Dendritic cell treated with granulocyte-macrophage colony-stimulating factor and Interleukin-4, amounts not matched to agents 40 ng/mL and 50 ng/mL, for 4 days (primary cell): Measurements from ENCODE around the gene SH2D6.
A peak's percentile ranks its signal among the peaks of the same experiment; 100 is the strongest.

ENCODE experiments used
- H3K27ac Mint-ChIP-seq: one replicate; pipeline ENCODE4 v1.8.0; 2022; ENCODE audit warnings: mild to moderate bottlenecking, mixed read lengths
- H3K27me3 Mint-ChIP-seq: one replicate; pipeline ENCODE4 v1.8.0; 2022; ENCODE audit warnings: mild to moderate bottlenecking, mixed read lengths
- H3K36me3 Mint-ChIP-seq: one replicate; pipeline ENCODE4 v1.8.0; 2022; ENCODE audit warnings: low read depth, mixed read lengths
- H3K4me1 Mint-ChIP-seq: one replicate; pipeline ENCODE4 v1.8.0; 2022; ENCODE audit warnings: low read depth, mixed read lengths
- H3K4me3 Mint-ChIP-seq: one replicate; pipeline ENCODE4 v1.8.0; 2022; ENCODE audit warnings: mild to moderate bottlenecking, moderate library complexity, mixed read lengths
- H3K9me3 Mint-ChIP-seq: one replicate; pipeline ENCODE4 v1.8.0; 2022; ENCODE audit warnings: mixed read lengths
- intact Hi-C: fragments of 100-400 bp; cut with micrococcal nuclease; formaldehyde crosslinking; loops from one replicate; pipeline ENCODE4 v1.15.0; 2022

The SH2D6 gene

GRCh38 chr2:85421260-85422071 is 3.0 kb downstream of the SH2D6 start:
- Mint-ChIP-seq H3K9me3 (no peaks in the 10 kb centered on the region), H3K36me3 (peaks cover 7% of the 10 kb centered on the region), H3K4me1 (peaks cover 69% of the 10 kb centered on the region), H3K4me3 (peak overlapping the region; percentile 32), H3K27me3 (no peaks in the 10 kb centered on the region), H3K27ac (peak overlapping the region; percentile 85)
- intact Hi-C loops, result no loop called here

- Mint-ChIP-seq H3K4me1 (peaks cover 69% of the 10 kb centered on the region), H3K27me3 (no peaks in the 10 kb centered on the region), H3K36me3 (peaks cover 7% of the 10 kb centered on the region), H3K4me3 (no peak overlapping the region), H3K9me3 (no peaks in the 10 kb centered on the region), H3K27ac (peak overlapping the region; percentile 85)
- intact Hi-C loops, result no loop called here
Measured at GRCh38 chr2:85422072-85422457, 3.6 kb downstream of the SH2D6 start.

- no peaks in the 10 kb centered on the region for H3K9me3 Mint-ChIP-seq
- no peaks in the 10 kb centered on the region for H3K27me3 Mint-ChIP-seq
- H3K4me1 Mint-ChIP-seq, result peaks cover 74% of the 10 kb centered on the region
- H3K27ac Mint-ChIP-seq, result peak overlapping the region; percentile 50
- intact Hi-C loops, result no loop called here
- H3K4me3 Mint-ChIP-seq, result no peak overlapping the region
- peaks cover 2% of the 10 kb centered on the region for H3K36me3 Mint-ChIP-seq
Measured at GRCh38 chr2:85423525-85423924, 5.0 kb downstream of the SH2D6 start.

- intact Hi-C loops, result no loop called here
- H3K4me3 Mint-ChIP-seq, result no peak overlapping the region
- no peaks in the 10 kb centered on the region for H3K27me3 Mint-ChIP-seq
- H3K36me3 Mint-ChIP-seq, result no peaks in the 10 kb centered on the region
- H3K9me3 Mint-ChIP-seq, result no peaks in the 10 kb centered on the region
- peaks cover 78% of the 10 kb centered on the region for H3K4me1 Mint-ChIP-seq
- H3K27ac Mint-ChIP-seq, result peak overlapping the region; percentile 35
Measured at GRCh38 chr2:85425588-85425987, 7.1 kb downstream of the SH2D6 start.

- intact Hi-C loops, result no loop called here
- Mint-ChIP-seq H3K27me3 (no peaks in the 10 kb centered on the region), H3K36me3 (no peaks in the 10 kb centered on the region), H3K27ac (peak overlapping the region; percentile 35), H3K4me3 (no peak overlapping the region), H3K9me3 (no peaks in the 10 kb centered on the region), H3K4me1 (peaks cover 61% of the 10 kb centered on the region)
Measured at GRCh38 chr2:85427300-85427835, 8.9 kb downstream of the SH2D6 start.

- peak overlapping the region; percentile 35 for H3K27ac Mint-ChIP-seq
- H3K27me3 Mint-ChIP-seq, result no peaks in the 10 kb centered on the region
- H3K4me1 Mint-ChIP-seq, result peaks cover 59% of the 10 kb centered on the region
- no peaks in the 10 kb centered on the region for H3K36me3 Mint-ChIP-seq
- H3K9me3 Mint-ChIP-seq, result no peaks in the 10 kb centered on the region
- intact Hi-C loops, result loop anchor here (1.0 kb wide), 1 partner anchor 10 kb away; no protein-coding TSS in a partner anchor
- no peak overlapping the region for H3K4me3 Mint-ChIP-seq
Measured at GRCh38 chr2:85428343-85428881, 9.9 kb downstream of the SH2D6 start.

GRCh38 chr2:85429213-85429923 is 10.9 kb downstream of the SH2D6 start:
- H3K36me3 Mint-ChIP-seq, result no peaks in the 10 kb centered on the region
- peak overlapping the region; percentile 35 for H3K27ac Mint-ChIP-seq
- intact Hi-C loops, result no loop called here
- H3K9me3 Mint-ChIP-seq, result no peaks in the 10 kb centered on the region
- H3K27me3 Mint-ChIP-seq, result no peaks in the 10 kb centered on the region
- H3K4me1 Mint-ChIP-seq, result peaks cover 60% of the 10 kb centered on the region
- no peak overlapping the region for H3K4me3 Mint-ChIP-seq

- intact Hi-C loops, result no loop called here
- Mint-ChIP-seq H3K36me3 (no peaks in the 10 kb centered on the region), H3K4me3 (no peak overlapping the region), H3K27me3 (no peaks in the 10 kb centered on the region), H3K27ac (peak overlapping the region; percentile 35), H3K4me1 (peaks cover 66% of the 10 kb centered on the region), H3K9me3 (no peaks in the 10 kb centered on the region)
Measured at GRCh38 chr2:85429924-85430289, 11.4 kb downstream of the SH2D6 start.

- H3K4me3 Mint-ChIP-seq, result no peak overlapping the region
- intact Hi-C loops, result no loop called here
- no peaks in the 10 kb centered on the region for H3K36me3 Mint-ChIP-seq
- no peaks in the 10 kb centered on the region for H3K27me3 Mint-ChIP-seq
- H3K27ac Mint-ChIP-seq, result peak overlapping the region; percentile 35
- peaks cover 74% of the 10 kb centered on the region for H3K4me1 Mint-ChIP-seq
- H3K9me3 Mint-ChIP-seq, result no peaks in the 10 kb centered on the region
Measured at GRCh38 chr2:85430752-85431569, 12.4 kb downstream of the SH2D6 start.

GRCh38 chr2:85431570-85432205 is 13.2 kb downstream of the SH2D6 start:
- Mint-ChIP-seq H3K27me3 (no peaks in the 10 kb centered on the region), H3K4me3 (no peak overlapping the region), H3K4me1 (peaks cover 74% of the 10 kb centered on the region), H3K9me3 (no peaks in the 10 kb centered on the region), H3K36me3 (no peaks in the 10 kb centered on the region), H3K27ac (no peak overlapping the region)
- intact Hi-C loops, result no loop called here

GRCh38 chr2:85433511-85434089 is 15.1 kb downstream of the SH2D6 start:
- intact Hi-C loops, result no loop called here
- H3K27me3 Mint-ChIP-seq, result no peaks in the 10 kb centered on the region
- H3K36me3 Mint-ChIP-seq, result no peaks in the 10 kb centered on the region
- no peaks in the 10 kb centered on the region for H3K9me3 Mint-ChIP-seq
- no peak overlapping the region for H3K4me3 Mint-ChIP-seq
- peaks cover 71% of the 10 kb centered on the region for H3K4me1 Mint-ChIP-seq
- H3K27ac Mint-ChIP-seq, result peak overlapping the region; percentile 98

- Mint-ChIP-seq H3K9me3 (no peaks in the 10 kb centered on the region), H3K27ac (peak overlapping the region; percentile 98), H3K4me3 (no peak overlapping the region), H3K36me3 (no peaks in the 10 kb centered on the region), H3K4me1 (peaks cover 69% of the 10 kb centered on the region), H3K27me3 (no peaks in the 10 kb centered on the region)
- intact Hi-C loops, result no loop called here
Measured at GRCh38 chr2:85434696-85435095, 16.2 kb downstream of the SH2D6 start.
